HFFc6 (cell line): ENCODE data around the gene STT3B. TPM values are rescaled to one million over a fixed set of nuclear protein-coding genes. Genes with fewer than 3 reads are reported as not detected.
A peak's percentile ranks its signal among the peaks of the same experiment; 100 is the strongest.
"Not testable (repeated sequence)": the region's sequence is repeated elsewhere in the genome, so short reads cannot be mapped to it uniquely, and the experiment has no call there.

Experiments used
- DNase-seq: peaks from one replicate; pipeline ENCODE4 v3.0.0-alpha.2; 2018
- H3K27ac Mint-ChIP-seq: 2 replicates; pipeline ENCODE4 v1.8.0; 2020; ENCODE audit warnings: mild to moderate bottlenecking, mixed read lengths
- H3K27me3 Mint-ChIP-seq: 2 replicates; pipeline ENCODE4 v1.8.0; 2021; ENCODE audit warnings: mild to moderate bottlenecking, moderate library complexity, mixed read lengths; ENCODE audit not compliant: insufficient read depth
- H3K36me3 Mint-ChIP-seq: 2 replicates; pipeline ENCODE4 v1.8.0; 2021; ENCODE audit warnings: low read depth, mixed read lengths
- H3K4me1 Mint-ChIP-seq: 2 replicates; pipeline ENCODE4 v1.8.0; 2020; ENCODE audit warnings: low read depth, mixed read lengths
- H3K4me3 Mint-ChIP-seq: 2 replicates; pipeline ENCODE4 v1.8.0; 2020; ENCODE audit warnings: mild to moderate bottlenecking, moderate library complexity, mixed read lengths
- H3K9me3 Mint-ChIP-seq: 2 replicates; pipeline ENCODE4 v1.8.0; 2020; ENCODE audit warnings: mild to moderate bottlenecking, mixed read lengths
- total RNA-seq, 6 experiments: library from RNA; stranded (reverse); fragmentation: NEBNext Ultra II Directional; extraction: Animal tissue kit (Norgen Biotek cat#: 25700); gene quantifications; 2 replicates in 1 of 6; 3 replicates in 5 of 6; pipeline ENCODE4 v1.2.3, GENCODE V29; 2021
- TF ChIP-seq, protein P1 (sequence below): fragments of 200-600 bp; sonication (generic); IDR thresholded peaks from 2 replicates; pipeline ENCODE4 v1.5.0; 2021; ENCODE audit warnings: antibody characterized with exemption, mild to moderate bottlenecking

STT3B gene
- total RNA-seq, 6 experiments from 2014 or later, result 124 to 153 (median 135) TPM

- Mint-ChIP-seq H3K36me3 (peaks cover 29% of the 10 kb centered on the region), H3K27ac (no peak overlapping the region), H3K4me1 (peaks cover 7% of the 10 kb centered on the region), H3K27me3 (no peaks in the 10 kb centered on the region), H3K9me3 (no peaks in the 10 kb centered on the region), H3K4me3 (no peak overlapping the region)
- no peak for DNase-seq
- TF ChIP-seq, protein P1, sequence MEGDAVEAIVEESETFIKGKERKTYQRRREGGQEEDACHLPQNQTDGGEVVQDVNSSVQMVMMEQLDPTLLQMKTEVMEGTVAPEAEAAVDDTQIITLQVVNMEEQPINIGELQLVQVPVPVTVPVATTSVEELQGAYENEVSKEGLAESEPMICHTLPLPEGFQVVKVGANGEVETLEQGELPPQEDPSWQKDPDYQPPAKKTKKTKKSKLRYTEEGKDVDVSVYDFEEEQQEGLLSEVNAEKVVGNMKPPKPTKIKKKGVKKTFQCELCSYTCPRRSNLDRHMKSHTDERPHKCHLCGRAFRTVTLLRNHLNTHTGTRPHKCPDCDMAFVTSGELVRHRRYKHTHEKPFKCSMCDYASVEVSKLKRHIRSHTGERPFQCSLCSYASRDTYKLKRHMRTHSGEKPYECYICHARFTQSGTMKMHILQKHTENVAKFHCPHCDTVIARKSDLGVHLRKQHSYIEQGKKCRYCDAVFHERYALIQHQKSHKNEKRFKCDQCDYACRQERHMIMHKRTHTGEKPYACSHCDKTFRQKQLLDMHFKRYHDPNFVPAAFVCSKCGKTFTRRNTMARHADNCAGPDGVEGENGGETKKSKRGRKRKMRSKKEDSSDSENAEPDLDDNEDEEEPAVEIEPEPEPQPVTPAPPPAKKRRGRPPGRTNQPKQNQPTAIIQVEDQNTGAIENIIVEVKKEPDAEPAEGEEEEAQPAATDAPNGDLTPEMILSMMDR, result no peak
Observed at GRCh38 chr3:31596176-31596575, 63.5 kb downstream of the STT3B start.

- Mint-ChIP-seq H3K36me3 (peaks cover 27% of the 10 kb centered on the region), H3K9me3 (peaks cover 4% of the 10 kb centered on the region), H3K27me3 (peaks cover 1% of the 10 kb centered on the region; the same call in 1 of the 2 replicates), H3K4me3 (no peak overlapping the region), H3K27ac (no peak overlapping the region), H3K4me1 (no peaks in the 10 kb centered on the region)
- DNase-seq, result no peak
- TF ChIP-seq, protein P1, result no peak
Observed at GRCh38 chr3:31600431-31600830, 67.7 kb downstream of the STT3B start.

- not testable (repeated sequence) for H3K27ac Mint-ChIP-seq, H3K4me3 Mint-ChIP-seq
- H3K36me3 Mint-ChIP-seq, result peaks cover 51% of the 10 kb centered on the region
Observed at GRCh38 chr3:31605333-31605732, 72.6 kb downstream of the STT3B start.

GRCh38 chr3:31606453-31606852, 73.7 kb downstream of the STT3B start:
- peaks cover 7% of the 10 kb centered on the region for H3K4me1 Mint-ChIP-seq
- peaks cover 10% of the 10 kb centered on the region for H3K9me3 Mint-ChIP-seq
- TF ChIP-seq, protein P1, result no peak
- DNase-seq, result no peak
- no peaks in the 10 kb centered on the region; the same call in 1 of the 2 replicates for H3K27me3 Mint-ChIP-seq
- no peak overlapping the region for H3K4me3 Mint-ChIP-seq
- peaks cover 46% of the 10 kb centered on the region for H3K36me3 Mint-ChIP-seq
- H3K27ac Mint-ChIP-seq, result no peak overlapping the region

More at GRCh38 chr3:31605333-31605732, 72.6 kb downstream of the STT3B start:
- H3K4me1 Mint-ChIP-seq, H3K27me3 Mint-ChIP-seq, DNase-seq: not testable (repeated sequence)
- H3K9me3 Mint-ChIP-seq, result peaks cover 10% of the 10 kb centered on the region

DNA sequence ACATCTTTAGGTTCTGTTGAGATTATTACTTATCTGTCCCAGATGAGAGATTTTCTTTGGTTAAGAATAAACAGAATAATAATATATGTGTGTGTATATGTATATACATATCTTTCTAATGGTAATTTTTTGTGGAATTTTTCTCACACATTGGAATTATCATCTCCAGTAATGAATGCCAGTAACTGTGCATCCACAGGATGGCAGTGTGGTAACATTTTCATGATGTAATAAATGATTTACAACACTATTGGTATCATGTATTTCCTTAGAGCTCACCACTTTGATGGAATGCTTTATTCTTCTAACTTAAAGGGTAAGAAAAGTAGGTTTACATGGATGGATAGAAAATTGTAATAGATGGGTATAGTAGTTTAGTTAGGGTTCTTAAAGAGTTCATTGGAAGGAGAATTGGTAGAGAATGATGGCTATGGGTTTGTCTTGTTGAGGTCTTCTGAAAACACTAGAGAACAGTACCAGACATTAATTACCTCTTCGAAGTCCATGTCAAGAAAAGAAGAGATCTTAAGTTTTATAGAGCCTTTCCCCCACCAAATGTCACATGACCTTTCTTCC, 78.1 kb downstream of the STT3B start:
- Mint-ChIP-seq H3K4me3 (no peak overlapping the region), H3K27ac (no peak overlapping the region), H3K27me3 (no peaks in the 10 kb centered on the region; the same call in 1 of the 2 replicates), H3K9me3 (peaks cover 2% of the 10 kb centered on the region), H3K36me3 (peaks cover 20% of the 10 kb centered on the region), H3K4me1 (peaks cover 21% of the 10 kb centered on the region)
- TF ChIP-seq, protein P1, result peak; percentile 86
- DNase-seq, result peak; percentile 55

GRCh38 chr3:31613177-31613576, 80.5 kb downstream of the STT3B start:
- H3K4me1 Mint-ChIP-seq, result peaks cover 27% of the 10 kb centered on the region
- no peaks in the 10 kb centered on the region for H3K36me3 Mint-ChIP-seq
- H3K27me3 Mint-ChIP-seq, result no peaks in the 10 kb centered on the region; the same call in 1 of the 2 replicates
- DNase-seq, result no peak
- H3K9me3 Mint-ChIP-seq, result no peaks in the 10 kb centered on the region
- TF ChIP-seq, protein P1, result no peak
- no peak overlapping the region for H3K4me3 Mint-ChIP-seq
- no peak overlapping the region for H3K27ac Mint-ChIP-seq
